ENCODE measurements around the gene DGCR2.
"Not testable (repeated sequence)": the region's sequence is repeated elsewhere in the genome, so short reads cannot be mapped to it uniquely, and the experiment has no call there.

DGCR2 gene

GRCh38 chr22:19122143-19122751, at the start of gene DGCR2:
Gene DGCR2 (minus strand): TSS chr22:19122412. CDS start chr22:19122206, 206 bp downstream.
- peak; percentile 99 for DNase-seq

GRCh38 chr22:19169947-19170318, 47.7 kb upstream of the DGCR2 start:
- DNase-seq, result no peak

- peak; percentile 40 for DNase-seq
Observed at GRCh38 chr22:19169002-19169946, 47.1 kb upstream of the DGCR2 start.

GRCh38 chr22:19168088-19168890, 46.1 kb upstream of the DGCR2 start:
- no peak for DNase-seq

GRCh38 chr22:19167106-19167869, 45.1 kb upstream of the DGCR2 start:
- DNase-seq, result no peak

- no peak for DNase-seq
Observed at GRCh38 chr22:19166421-19166820, 44.2 kb upstream of the DGCR2 start.

- no peak for DNase-seq
Observed at GRCh38 chr22:19164425-19164824, 42.2 kb upstream of the DGCR2 start.

- DNase-seq, result not testable (repeated sequence)
Observed at GRCh38 chr22:19158649-19159048, 36.4 kb upstream of the DGCR2 start.

- not testable (repeated sequence) for DNase-seq
Observed at GRCh38 chr22:19156109-19156508, 33.9 kb upstream of the DGCR2 start.

- DNase-seq, result peak; percentile 61
Observed at GRCh38 chr22:19152942-19153883, 31.0 kb upstream of the DGCR2 start.

GRCh38 chr22:19151329-19152191, 29.3 kb upstream of the DGCR2 start:
- no peak for DNase-seq

- no peak for DNase-seq
Observed at GRCh38 chr22:19150482-19151328, 28.5 kb upstream of the DGCR2 start.

- no peak for DNase-seq
Observed at GRCh38 chr22:19149991-19150390, 27.8 kb upstream of the DGCR2 start, which contains the start of gene GSC2. Gene GSC2 (minus strand): TSS chr22:19150292. CDS start chr22:19150283, 9 bp downstream.

- DNase-seq, result peak; percentile 54
Observed at GRCh38 chr22:19149047-19149883, 27.1 kb upstream of the DGCR2 start.

GRCh38 chr22:19148417-19149046, 26.3 kb upstream of the DGCR2 start:
- no peak for DNase-seq

- DNase-seq, result no peak
Observed at GRCh38 chr22:19147195-19147780, 25.1 kb upstream of the DGCR2 start.

GRCh38 chr22:19146215-19146968, 24.2 kb upstream of the DGCR2 start:
- no peak for DNase-seq
